ENCODE results near the gene PDZRN3. TPM values are rescaled to one million over a fixed set of nuclear protein-coding genes. Genes with fewer than 3 reads are reported as not detected.

Gene PDZRN3
- total RNA-seq, 1 donor from 2014 or later = 3.4 TPM

GRCh38 chr3:73523661-73524060 lies 101.1 kb downstream of the PDZRN3 start:
- H3K9me3 ChIP-seq (ENCODE audit: low read depth) = no peaks in the 10 kb centered on the region
- DNase-seq (ENCODE audit: low spot score) = no peak
- H3K9ac ChIP-seq = no peak overlapping the region
- H3K4me2 ChIP-seq = no peak overlapping the region
- no peaks in the 10 kb centered on the region for H3K4me1 ChIP-seq
- no peaks in the 10 kb centered on the region for H3K9me3 Mint-ChIP-seq
- H2AFZ ChIP-seq (replicated peaks) = no peak overlapping the region
- H3K27ac ChIP-seq = no peak overlapping the region
- no peak overlapping the region for H3K4me3 Mint-ChIP-seq
- H3K36me3 Mint-ChIP-seq = no peaks in the 10 kb centered on the region
- no peaks in the 10 kb centered on the region for H4K20me1 ChIP-seq (ENCODE audit: low read depth)
- TF ChIP-seq CTCF (IDR thresholded peaks at IDR 0.05) (no peak), EZH2phosphoT487 (IDR thresholded peaks at IDR 0.05) (no peak), EZH2 (IDR thresholded peaks at IDR 0.05) (no peak)
- H3K4me1 Mint-ChIP-seq = peaks cover 7% of the 10 kb centered on the region
- no peak overlapping the region for H3K27ac Mint-ChIP-seq
- H3K27me3 ChIP-seq = no peaks in the 10 kb centered on the region
- H3K4me3 ChIP-seq = no peak overlapping the region
- no peaks in the 10 kb centered on the region for H3F3A ChIP-seq (ENCODE audit: low read depth)
- no peaks in the 10 kb centered on the region for H3K36me3 ChIP-seq
- H3K79me2 ChIP-seq (ENCODE audit: low read depth) = no peaks in the 10 kb centered on the region
- peaks cover 2% of the 10 kb centered on the region for H3K27me3 Mint-ChIP-seq (ENCODE audit: insufficient read depth, low read depth)

- DNase-seq (ENCODE audit: low spot score) = no peak
- H3K4me3 Mint-ChIP-seq = no peak overlapping the region
- Histone ChIP-seq H3K36me3 (no peaks in the 10 kb centered on the region), H3K4me2 (no peak overlapping the region), H3K9ac (no peak overlapping the region), H3K4me1 (no peaks in the 10 kb centered on the region), H3F3A (ENCODE audit: low read depth) (no peaks in the 10 kb centered on the region), H2AFZ (replicated peaks) (no peak overlapping the region), H3K4me3 (no peak overlapping the region), H3K27ac (no peak overlapping the region), H3K79me2 (ENCODE audit: low read depth) (no peaks in the 10 kb centered on the region), H3K9me3 (ENCODE audit: low read depth) (no peaks in the 10 kb centered on the region), H3K27me3 (no peaks in the 10 kb centered on the region), H4K20me1 (ENCODE audit: low read depth) (no peaks in the 10 kb centered on the region)
- H3K27me3 Mint-ChIP-seq (ENCODE audit: insufficient read depth, low read depth) = peaks cover 2% of the 10 kb centered on the region
- H3K4me1 Mint-ChIP-seq = peaks cover 7% of the 10 kb centered on the region
- no peaks in the 10 kb centered on the region for H3K9me3 Mint-ChIP-seq
- no peak overlapping the region for H3K27ac Mint-ChIP-seq
- H3K36me3 Mint-ChIP-seq = no peaks in the 10 kb centered on the region
- TF ChIP-seq EZH2phosphoT487 (IDR thresholded peaks at IDR 0.05) (no peak), CTCF (IDR thresholded peaks at IDR 0.05) (no peak), EZH2 (IDR thresholded peaks at IDR 0.05) (no peak)
These were observed 102.9 kb downstream of the PDZRN3 start for GRCh38 chr3:73521734-73522336.

GRCh38 chr3:73520931-73521461 lies 103.7 kb downstream of the PDZRN3 start:
- H3K4me1 ChIP-seq = no peaks in the 10 kb centered on the region
- peaks cover 2% of the 10 kb centered on the region for H3K27me3 Mint-ChIP-seq (ENCODE audit: insufficient read depth, low read depth)
- no peak overlapping the region for H3K4me3 Mint-ChIP-seq
- no peaks in the 10 kb centered on the region for H3K27me3 ChIP-seq
- H3F3A ChIP-seq (ENCODE audit: low read depth) = no peaks in the 10 kb centered on the region
- H3K4me1 Mint-ChIP-seq = peaks cover 7% of the 10 kb centered on the region
- H3K36me3 Mint-ChIP-seq = no peaks in the 10 kb centered on the region
- no peak overlapping the region for H3K27ac Mint-ChIP-seq
- H3K9me3 ChIP-seq (ENCODE audit: low read depth) = no peaks in the 10 kb centered on the region
- no peaks in the 10 kb centered on the region for H3K79me2 ChIP-seq (ENCODE audit: low read depth)
- no peaks in the 10 kb centered on the region for H4K20me1 ChIP-seq (ENCODE audit: low read depth)
- H3K36me3 ChIP-seq = no peaks in the 10 kb centered on the region
- no peak overlapping the region for H3K9ac ChIP-seq
- TF ChIP-seq CTCF (IDR thresholded peaks at IDR 0.05) (no peak), EZH2 (IDR thresholded peaks at IDR 0.05) (no peak), EZH2phosphoT487 (IDR thresholded peaks at IDR 0.05) (no peak)
- H3K4me3 ChIP-seq = no peak overlapping the region
- no peak for DNase-seq (ENCODE audit: low spot score)
- no peak overlapping the region for H3K27ac ChIP-seq
- H3K9me3 Mint-ChIP-seq = no peaks in the 10 kb centered on the region
- H2AFZ ChIP-seq (replicated peaks) = no peak overlapping the region
- no peak overlapping the region for H3K4me2 ChIP-seq
